ENCODE measurements around the gene RBPMS2.

The RBPMS2 gene

DNA sequence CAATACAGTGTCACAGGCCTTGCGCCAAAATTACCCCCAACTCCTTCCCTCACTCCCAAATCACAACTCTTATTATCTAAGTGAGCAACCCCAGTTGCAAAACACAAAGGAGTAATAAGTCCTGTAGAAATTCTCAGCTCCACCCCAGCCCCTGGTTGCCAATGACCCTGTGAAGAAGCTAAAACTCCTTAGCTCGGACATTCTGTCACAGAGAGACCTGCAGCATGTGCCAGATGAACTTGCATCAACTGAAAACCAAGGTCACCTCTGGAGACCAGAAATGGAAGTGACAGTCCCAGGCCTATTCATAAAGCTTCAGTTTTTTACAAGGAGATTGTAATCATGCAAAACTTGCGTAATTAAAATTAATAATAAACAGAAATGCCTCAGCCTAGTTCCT is 55.2 kb downstream of the RBPMS2 start:
- no peak for DNase-seq (ENCODE audit: low spot score)

DNA sequence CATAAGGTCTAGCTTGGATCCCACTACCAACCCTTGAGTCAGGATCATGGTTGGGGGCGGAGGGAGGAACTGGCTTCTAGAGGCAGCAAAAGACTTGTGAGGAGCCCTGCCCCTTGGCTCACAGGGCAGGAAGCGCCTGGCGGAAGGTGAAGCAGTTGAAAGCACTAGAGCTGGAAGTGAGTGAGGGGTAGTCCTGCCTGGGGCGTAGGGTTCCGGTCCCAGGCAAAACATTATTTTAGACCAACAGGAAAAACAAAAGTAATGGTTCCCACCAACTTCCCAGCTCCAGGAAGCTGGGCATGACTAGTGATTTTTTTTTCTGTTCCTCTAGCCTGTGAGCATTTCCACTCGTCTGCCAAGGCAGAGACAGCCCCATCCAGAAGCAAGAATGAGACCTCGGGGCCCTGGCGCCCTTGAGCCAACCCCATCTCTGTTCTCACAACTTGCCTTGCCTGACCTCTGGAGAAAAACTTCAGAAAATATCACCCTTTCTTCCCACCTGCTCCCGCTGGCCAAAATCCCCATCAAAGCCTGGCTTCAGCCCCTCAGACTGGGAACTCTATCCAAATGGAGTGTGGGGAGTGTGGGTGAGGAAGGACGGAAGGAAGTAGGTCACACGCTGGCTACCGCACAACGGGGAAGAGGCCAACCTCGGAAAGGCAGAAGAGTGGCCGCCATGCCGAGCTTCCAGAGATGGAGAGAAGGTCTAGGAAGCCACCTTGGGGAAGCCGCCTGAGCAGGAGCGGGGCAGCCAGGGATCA is 57.5 kb downstream of the RBPMS2 start:
- no peak for DNase-seq (ENCODE audit: low spot score)

DNA sequence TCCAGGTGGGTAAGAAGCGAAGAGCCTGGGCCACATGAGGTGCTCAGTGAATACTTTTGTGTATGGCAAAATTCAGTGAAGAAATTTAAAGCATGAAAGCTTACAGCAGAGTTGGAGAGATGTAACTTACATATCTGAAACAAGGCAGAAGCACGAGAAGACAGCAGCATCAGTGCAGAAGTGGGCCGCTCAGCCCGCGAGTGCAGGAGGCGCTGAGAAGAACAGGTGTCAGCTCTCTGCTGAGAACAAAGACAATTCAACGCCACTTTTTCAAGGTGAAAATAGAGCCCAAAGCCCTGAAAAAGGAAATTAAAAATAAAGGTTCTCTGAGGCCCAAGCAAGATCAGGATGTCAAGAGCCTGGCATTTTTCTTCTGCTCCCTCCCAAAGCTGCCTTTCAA is 58.3 kb downstream of the RBPMS2 start:
- DNase-seq (ENCODE audit: low spot score) = no peak

- DNase-seq (ENCODE audit: low spot score) = no peak
Measured at GRCh38 chr15:64716452-64716851, 58.9 kb downstream of the RBPMS2 start.

DNA sequence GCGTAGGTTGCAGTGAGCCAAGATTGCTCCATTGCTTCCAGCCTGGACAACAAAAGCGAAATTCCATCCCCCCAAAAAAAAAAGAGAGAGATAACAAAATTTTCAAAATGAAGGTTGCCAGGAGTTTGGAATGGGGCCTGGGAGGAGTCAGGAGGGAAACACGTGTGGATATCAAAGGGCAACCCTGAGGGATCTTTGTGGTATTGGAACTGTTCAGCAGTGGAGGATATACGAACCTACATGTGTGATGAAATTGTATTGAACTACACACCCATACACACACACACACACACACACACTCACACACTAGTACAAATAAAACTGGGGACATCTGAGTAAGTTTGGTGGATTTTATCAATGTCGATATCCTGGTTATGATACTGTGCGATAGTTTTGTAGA is 61.8 kb downstream of the RBPMS2 start:
- DNase-seq (ENCODE audit: low spot score) = no peak

DNA sequence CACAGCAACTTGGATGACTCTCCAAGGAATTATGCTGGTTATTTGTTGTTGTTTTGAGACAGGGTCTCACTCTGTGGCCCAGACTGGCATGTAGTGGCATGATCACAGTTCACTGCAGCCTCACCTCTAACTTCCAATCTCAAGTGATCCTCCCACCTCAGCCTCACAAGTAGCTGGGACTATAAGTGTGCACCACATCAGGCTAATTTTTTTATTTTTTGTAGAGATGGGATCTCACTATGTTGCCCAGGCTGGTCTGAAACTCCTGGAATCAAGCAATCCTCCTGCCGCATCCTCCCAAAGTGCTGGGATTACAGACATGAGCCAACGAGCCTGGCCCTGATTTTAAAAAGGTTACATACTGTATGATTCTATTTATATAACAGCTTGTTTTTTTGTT is 63.0 kb downstream of the RBPMS2 start:
- no peak for DNase-seq (ENCODE audit: low spot score)

GRCh38 chr15:64710676-64711428 is 64.5 kb downstream of the RBPMS2 start:
- no peak for DNase-seq (ENCODE audit: low spot score)

DNA sequence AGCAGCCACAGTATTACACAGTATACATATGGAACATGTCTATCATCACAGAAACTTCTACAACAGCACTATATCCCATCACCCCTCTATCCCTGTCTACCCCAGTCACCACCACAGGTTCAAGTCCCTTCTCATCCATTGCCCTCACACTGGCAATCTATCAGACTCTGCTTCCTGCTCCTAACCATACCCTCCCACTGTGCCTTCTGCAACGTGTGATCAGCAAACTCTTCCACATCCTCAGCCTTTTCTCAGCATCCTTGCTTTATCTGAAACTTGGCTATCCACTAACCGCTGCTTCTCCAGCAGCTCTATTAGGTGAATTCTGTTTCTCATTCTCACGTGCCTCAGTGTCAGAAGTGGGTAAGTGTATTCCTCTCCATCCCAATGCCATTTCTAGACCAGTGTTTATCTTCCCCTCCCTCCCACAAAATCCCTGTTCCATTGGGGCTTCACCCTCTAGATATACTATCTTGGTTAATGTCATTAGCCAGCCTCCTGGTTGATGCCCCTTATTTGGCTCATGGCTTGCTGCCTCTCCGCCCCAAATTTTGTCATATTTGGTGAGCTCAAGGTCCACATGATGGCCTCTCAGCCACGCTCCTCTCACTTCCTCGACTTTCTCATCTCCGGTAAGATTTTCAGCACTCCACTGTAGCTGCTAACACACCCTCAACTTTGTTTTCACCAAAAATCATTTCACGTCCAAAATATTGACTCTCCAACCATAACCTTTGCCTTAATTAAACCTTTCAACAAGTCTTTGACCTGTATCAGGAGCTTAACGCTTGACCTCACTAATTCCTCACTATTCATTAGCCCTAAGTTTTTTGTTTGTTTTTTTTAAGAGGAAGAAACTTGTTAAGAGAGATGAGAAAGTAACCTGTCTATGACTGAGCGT is 69.1 kb downstream of the RBPMS2 start:
- no peak for DNase-seq (ENCODE audit: low spot score)

DNA sequence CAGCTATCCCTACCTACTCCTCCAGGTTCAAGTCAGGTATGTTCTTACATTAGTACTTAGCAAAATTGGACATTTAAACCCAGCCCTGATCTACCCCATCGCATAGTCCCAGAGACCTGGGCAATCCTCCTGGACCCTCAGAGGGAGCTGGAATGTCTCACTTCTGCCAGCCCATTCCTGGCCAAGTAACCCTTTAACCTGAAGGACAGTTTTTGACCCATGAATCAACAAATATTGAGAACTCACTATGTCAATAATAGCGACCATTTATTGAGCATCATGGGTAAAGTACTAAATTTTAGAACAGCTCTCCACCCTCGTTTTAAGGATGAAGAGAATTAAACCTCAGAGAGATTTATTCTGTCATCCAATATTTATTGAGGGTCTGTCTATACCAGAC is 70.4 kb downstream of the RBPMS2 start:
- DNase-seq (ENCODE audit: low spot score) = no peak

DNA sequence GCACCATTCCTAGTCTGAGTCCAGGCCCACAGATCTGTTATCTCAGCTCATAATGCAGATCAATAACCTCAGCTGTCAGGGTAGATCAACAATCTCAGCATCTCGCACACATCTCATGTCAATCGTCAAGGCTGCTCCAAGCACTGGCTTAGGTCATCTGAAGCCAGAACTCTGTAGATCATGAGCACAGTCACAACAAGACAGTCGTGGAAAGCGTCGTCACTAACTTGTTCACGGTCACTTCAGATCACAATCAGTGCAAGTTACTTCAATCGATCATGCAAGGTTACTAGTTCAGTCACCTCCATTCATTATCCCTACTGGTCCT is 71.8 kb downstream of the RBPMS2 start:
- no peak for DNase-seq (ENCODE audit: low spot score)

DNA sequence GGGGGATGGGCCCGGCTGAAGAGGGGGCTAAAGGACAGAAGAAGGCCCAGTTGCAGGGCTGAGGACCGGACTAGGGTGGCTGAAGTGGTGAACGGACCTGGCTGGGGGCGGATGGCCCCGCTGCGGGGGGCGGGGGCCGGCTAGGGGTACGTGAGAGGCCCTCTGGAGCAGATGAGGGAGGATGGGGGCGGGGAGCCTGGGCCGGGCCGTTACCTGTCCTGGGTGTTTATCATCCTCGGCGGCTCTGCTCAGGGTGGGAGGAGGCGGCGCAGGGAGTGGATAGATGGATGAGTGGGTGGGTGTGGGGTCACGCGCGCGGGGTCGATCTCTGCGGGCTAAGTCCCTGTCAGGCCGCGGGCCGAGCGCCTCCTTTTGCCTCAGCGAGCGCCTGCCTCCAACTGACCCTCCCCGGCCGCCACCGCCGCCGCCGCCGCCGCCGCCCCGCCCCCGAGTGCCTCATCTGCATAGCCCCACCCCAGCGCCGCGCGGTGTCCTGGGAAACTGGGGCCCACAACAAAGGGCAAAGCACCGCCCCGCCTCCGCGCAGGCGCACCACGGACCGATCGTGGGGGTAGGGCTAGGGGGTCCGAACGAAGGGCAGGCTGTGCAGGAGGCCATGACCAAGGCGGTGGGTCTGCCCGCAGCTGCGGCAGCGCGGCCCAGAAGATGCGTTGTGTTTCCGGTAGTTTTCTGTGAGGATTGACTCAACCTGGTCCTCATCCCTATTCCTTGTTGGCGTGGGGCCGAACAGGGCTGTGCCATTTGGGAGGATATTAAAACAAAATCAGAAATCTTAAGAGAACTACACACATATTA is 72.4 kb downstream of the RBPMS2 start:
- peak; percentile 99 for DNase-seq (ENCODE audit: low spot score)

GRCh38 chr15:64701482-64702184 is 73.8 kb downstream of the RBPMS2 start:
- DNase-seq (ENCODE audit: low spot score) = no peak

- peak; percentile 35 for DNase-seq (ENCODE audit: low spot score)
Measured at GRCh38 chr15:64701051-64701450, 74.3 kb downstream of the RBPMS2 start.

DNA sequence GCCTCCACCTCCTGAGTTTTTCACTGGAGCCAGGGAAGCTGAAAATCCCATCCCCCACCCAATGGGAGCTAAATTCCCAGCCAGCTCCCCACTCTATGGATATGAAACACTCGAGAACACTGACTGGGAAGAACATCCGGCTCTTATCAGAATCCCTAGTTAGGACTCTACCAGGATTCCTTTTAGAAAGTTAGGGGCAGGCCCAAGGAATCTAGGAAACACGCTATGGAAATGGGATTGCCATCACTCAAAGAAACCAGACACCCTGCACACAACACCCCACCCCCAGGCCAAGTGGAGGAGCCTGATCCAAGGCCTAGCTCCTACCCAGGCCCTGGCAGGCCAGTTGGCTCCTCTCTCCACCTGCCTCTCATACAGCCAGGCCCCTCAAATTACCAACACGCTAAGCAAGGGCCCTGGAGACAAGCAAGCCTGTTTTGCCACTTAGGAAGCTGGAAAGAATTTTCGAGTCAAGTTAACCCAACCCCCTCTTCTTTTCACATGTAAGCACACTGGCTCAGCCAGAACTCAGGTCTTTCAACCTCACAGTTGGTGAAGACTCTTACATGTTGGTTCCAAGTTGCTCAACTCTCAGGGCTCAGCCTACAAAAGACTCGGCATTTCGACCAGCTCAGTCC is 75.5 kb downstream of the RBPMS2 start:
- peak; percentile 68 for DNase-seq (ENCODE audit: low spot score)

GRCh38 chr15:64698823-64699222 is 76.6 kb downstream of the RBPMS2 start:
- DNase-seq (ENCODE audit: low spot score) = no peak

DNA sequence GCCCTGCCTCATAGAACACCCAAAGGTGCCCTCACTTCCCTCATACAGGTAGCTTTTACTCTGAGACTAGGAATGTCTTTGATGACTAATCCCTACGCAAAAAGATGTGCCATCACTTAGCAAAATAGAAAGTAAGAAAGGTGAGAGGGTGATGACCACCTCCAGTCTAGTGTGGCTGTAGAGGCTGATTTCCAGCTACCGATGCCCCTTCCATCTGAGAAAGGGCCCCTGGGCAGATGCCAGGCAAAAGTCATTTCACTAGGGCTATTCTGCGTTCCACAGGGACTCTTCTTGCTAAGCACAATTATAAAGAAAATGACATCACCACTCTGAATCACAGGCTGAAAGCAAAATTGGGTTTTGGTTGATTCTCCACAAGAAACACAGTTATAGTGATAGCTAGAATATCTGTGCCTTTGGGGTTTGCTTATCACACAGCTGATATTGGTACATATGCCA is 77.4 kb downstream of the RBPMS2 start:
- DNase-seq (ENCODE audit: low spot score) = no peak

DNA sequence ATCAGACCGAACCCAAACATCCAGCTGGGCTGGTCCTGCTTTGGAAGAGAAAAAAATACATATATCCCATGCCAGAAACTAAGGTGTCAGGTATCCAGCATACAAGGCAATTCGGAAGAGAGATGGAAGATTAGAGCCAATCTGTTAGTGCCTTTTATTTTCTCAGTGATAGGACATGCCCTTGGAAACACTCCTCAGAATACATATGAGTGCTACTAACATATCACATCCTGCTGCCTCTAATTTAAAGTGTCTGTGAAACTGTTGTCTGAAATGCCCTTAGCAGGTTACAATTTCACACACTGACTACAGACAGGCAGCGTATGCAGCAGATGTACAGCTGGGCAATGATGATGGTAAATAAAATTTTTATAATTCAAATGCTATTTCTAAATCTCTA is 78.9 kb downstream of the RBPMS2 start:
- DNase-seq (ENCODE audit: low spot score) = no peak

DNA sequence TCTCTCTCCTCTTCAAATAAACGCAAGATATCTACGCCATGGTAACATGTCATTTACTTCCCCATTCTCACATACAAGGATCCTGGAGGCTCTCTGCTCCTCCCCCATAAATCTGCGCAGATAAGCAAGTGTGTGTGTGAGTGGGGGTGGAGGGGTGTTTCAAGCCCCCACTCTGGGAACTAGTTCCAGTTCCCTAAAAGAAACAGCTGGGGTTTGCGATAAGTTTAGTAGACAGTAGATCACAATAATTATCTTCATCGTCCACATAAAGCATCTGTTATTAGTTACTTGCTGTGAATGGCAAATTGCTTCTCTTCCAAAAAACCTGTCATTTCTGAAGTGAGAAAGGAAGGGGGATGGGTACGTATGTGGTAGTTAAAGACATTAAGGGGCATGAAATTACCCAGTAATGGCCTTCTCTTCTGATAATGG is 79.8 kb downstream of the RBPMS2 start:
- DNase-seq (ENCODE audit: low spot score) = no peak

DNA sequence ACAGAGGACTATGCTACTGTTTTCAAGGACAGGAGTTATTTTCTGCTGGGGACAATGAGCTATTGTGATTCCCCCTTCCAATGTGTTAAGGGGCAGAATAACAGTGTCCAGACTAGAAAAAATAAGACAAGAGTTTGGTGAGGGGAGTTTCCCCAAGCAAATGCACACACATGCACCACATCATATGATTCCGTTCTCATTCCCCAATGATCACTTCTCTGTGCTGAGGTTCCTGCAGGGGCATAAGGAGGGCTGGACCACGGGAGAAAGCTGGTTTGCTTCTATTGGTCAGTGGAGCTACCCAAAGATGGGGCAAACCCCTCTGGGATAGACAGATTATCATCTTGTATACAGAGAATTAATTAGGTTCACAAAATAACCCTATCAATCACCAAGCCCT is 80.6 kb downstream of the RBPMS2 start:
- DNase-seq (ENCODE audit: low spot score) = no peak

DNA sequence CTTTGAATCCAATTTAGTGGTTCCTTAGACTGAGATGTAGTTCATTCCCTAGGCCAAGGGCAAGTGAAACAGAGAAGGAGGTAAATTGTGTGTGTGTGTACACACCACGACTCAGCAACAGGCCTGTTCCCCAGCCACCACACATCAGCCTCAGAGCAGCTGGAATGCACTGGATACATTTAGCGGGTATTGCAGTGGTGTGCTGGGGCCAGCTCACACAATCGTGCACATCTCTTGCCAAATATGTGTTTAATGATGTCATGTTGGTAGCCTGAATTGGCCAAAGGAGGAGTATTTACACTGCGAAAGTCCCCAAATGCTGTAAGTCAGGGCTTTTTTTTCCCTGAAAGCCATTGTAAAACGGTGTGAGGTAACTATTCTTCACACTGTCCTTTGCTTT is 82.3 kb downstream of the RBPMS2 start:
- no peak for DNase-seq (ENCODE audit: low spot score)
